Measurements from ENCODE around the gene ADPRS.

The ADPRS gene

GRCh38 chr1:36133484-36133883, 44.8 kb downstream of the ADPRS start:
- Histone ChIP-seq H3K79me2 (ENCODE audit: control insufficient read depth, insufficient read depth, low read length, unreplicated experiment) (no peaks in the 10 kb centered on the region), H3K27me3 (ENCODE audit: insufficient read depth, low read length) (no peaks in the 10 kb centered on the region), H3K4me3 (ENCODE audit: low read depth, low read length) (no peak overlapping the region), H2AFZ (ENCODE audit: low read length, unreplicated experiment) (no peak overlapping the region), H3K36me3 (ENCODE audit: insufficient read depth, low read length) (peaks cover 6% of the 10 kb centered on the region; the same call in 1 of the 2 replicates), H3K4me1 (ENCODE audit: control insufficient read depth, insufficient read depth, low read length, unreplicated experiment) (peaks cover 48% of the 10 kb centered on the region), H3K27ac (ENCODE audit: low read depth, low read length) (peak overlapping the region; percentile 83)

DNA sequence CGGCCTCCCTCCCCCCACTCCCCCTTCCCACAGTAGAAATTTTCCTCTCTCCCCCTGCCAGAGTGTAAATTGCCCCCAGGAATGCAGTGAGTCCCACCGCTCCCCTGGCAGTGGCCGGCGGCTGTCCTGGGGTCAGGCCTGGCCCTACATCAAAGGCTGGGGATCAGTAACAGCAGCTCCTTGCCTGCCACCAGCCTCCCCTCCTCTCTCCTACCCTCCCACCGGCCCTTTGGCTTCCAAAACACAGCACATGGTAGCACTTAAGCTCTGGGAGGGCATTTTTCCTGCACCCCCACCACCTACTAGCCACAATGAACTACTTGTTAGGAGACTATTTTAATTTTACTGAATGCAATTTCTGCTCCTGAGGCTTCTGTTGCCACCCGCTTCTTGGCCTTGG, 45.3 kb downstream of the ADPRS start:
- Histone ChIP-seq H3K4me3 (ENCODE audit: low read depth, low read length) (no peak overlapping the region), H3K4me1 (ENCODE audit: control insufficient read depth, insufficient read depth, low read length, unreplicated experiment) (peaks cover 48% of the 10 kb centered on the region), H2AFZ (ENCODE audit: low read length, unreplicated experiment) (no peak overlapping the region), H3K79me2 (ENCODE audit: control insufficient read depth, insufficient read depth, low read length, unreplicated experiment) (no peaks in the 10 kb centered on the region), H3K27me3 (ENCODE audit: insufficient read depth, low read length) (no peaks in the 10 kb centered on the region), H3K36me3 (ENCODE audit: insufficient read depth, low read length) (peaks cover 6% of the 10 kb centered on the region; the same call in 1 of the 2 replicates), H3K27ac (ENCODE audit: low read depth, low read length) (peak overlapping the region; percentile 83)

GRCh38 chr1:36134505-36135329, 46.0 kb downstream of the ADPRS start:
- Histone ChIP-seq H2AFZ (ENCODE audit: low read length, unreplicated experiment) (no peak overlapping the region), H3K36me3 (ENCODE audit: insufficient read depth, low read length) (peaks cover 6% of the 10 kb centered on the region; the same call in 1 of the 2 replicates), H3K27me3 (ENCODE audit: insufficient read depth, low read length) (no peaks in the 10 kb centered on the region), H3K4me3 (ENCODE audit: low read depth, low read length) (no peak overlapping the region), H3K27ac (ENCODE audit: low read depth, low read length) (peak overlapping the region; percentile 83), H3K79me2 (ENCODE audit: control insufficient read depth, insufficient read depth, low read length, unreplicated experiment) (peaks cover 6% of the 10 kb centered on the region), H3K4me1 (ENCODE audit: control insufficient read depth, insufficient read depth, low read length, unreplicated experiment) (peaks cover 48% of the 10 kb centered on the region)

DNA sequence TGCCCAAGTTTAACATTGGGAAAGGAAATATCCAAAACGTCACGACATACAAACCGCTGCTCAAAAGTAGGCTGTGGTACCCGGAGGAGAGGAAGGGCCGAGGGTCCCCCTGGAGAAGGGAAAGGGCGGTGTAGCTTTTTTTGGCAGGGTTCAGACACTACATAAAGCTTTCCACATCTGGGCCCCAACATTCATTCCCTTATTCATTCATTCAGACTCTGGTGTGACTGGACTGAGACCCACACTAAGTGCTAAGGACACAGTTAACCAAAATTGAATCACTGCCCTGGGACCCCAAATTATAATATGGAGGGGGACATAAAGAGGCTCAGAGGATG, 46.6 kb downstream of the ADPRS start:
- Histone ChIP-seq H3K36me3 (ENCODE audit: insufficient read depth, low read length) (peaks cover 6% of the 10 kb centered on the region; the same call in 1 of the 2 replicates), H3K4me1 (ENCODE audit: control insufficient read depth, insufficient read depth, low read length, unreplicated experiment) (peaks cover 53% of the 10 kb centered on the region), H2AFZ (ENCODE audit: low read length, unreplicated experiment) (no peak overlapping the region), H3K27me3 (ENCODE audit: insufficient read depth, low read length) (no peaks in the 10 kb centered on the region), H3K79me2 (ENCODE audit: control insufficient read depth, insufficient read depth, low read length, unreplicated experiment) (peaks cover 12% of the 10 kb centered on the region), H3K4me3 (ENCODE audit: low read depth, low read length) (no peak overlapping the region), H3K27ac (ENCODE audit: low read depth, low read length) (peak overlapping the region; percentile 83)

DNA sequence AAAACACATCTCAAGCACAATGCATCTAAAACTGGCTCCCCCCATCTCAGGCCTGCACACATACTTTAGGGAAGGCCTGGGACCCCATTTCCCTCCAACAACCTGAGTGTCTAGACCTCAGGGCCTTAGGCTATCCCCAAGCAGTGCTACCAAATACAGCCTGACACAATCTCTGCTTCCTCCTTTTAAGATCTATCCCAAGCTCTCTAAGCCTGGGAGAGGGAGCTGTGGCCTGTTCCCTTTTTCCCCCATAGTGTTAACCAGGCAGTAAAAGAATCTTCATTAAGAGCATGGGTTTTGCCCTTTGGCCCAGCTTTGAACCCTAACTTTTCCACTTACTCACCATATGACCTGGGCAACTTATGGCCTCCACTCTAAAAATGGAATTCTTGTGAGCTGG, 47.1 kb downstream of the ADPRS start:
- Histone ChIP-seq H3K27ac (ENCODE audit: low read depth, low read length) (peak overlapping the region; percentile 83), H3K36me3 (ENCODE audit: insufficient read depth, low read length) (peaks cover 6% of the 10 kb centered on the region; the same call in 1 of the 2 replicates), H3K4me1 (ENCODE audit: control insufficient read depth, insufficient read depth, low read length, unreplicated experiment) (peaks cover 58% of the 10 kb centered on the region)

DNA sequence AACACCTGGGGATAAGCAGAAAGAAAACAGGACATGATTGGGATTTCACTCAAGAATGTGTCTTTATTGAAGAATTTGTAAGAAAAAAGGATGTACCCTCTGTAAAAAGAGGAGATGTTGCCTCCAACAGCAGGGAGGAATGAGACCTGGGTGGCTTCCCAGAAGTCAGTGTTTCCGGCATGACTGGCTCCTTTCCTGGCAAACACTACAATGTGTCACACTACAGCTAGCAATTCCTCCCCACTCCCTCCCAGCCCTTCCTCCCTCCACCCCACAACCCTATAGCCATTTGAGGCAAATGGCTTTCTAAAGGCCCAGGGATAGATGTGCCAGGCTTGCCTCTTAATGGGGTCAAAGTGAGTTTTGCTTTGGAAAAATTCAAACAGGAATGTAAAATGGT, 47.8 kb downstream of the ADPRS start:
- H3K4me1 ChIP-seq (ENCODE audit: control insufficient read depth, insufficient read depth, low read length, unreplicated experiment), result peaks cover 58% of the 10 kb centered on the region
- peak overlapping the region; percentile 83 for H3K27ac ChIP-seq (ENCODE audit: low read depth, low read length)

More for the DNA sequence above, 47.1 kb downstream of the ADPRS start:
- Histone ChIP-seq H2AFZ (ENCODE audit: low read length, unreplicated experiment) (no peak overlapping the region), H3K27me3 (ENCODE audit: insufficient read depth, low read length) (no peaks in the 10 kb centered on the region), H3K79me2 (ENCODE audit: control insufficient read depth, insufficient read depth, low read length, unreplicated experiment) (peaks cover 15% of the 10 kb centered on the region), H3K4me3 (ENCODE audit: low read depth, low read length) (no peak overlapping the region)

GRCh38 chr1:36137226-36137625, 48.5 kb downstream of the ADPRS start:
- Histone ChIP-seq H3K27me3 (ENCODE audit: insufficient read depth, low read length) (no peaks in the 10 kb centered on the region), H3K27ac (ENCODE audit: low read depth, low read length) (peak overlapping the region; percentile 83), H3K79me2 (ENCODE audit: control insufficient read depth, insufficient read depth, low read length, unreplicated experiment) (peaks cover 25% of the 10 kb centered on the region), H2AFZ (ENCODE audit: low read length, unreplicated experiment) (no peak overlapping the region), H3K4me1 (ENCODE audit: control insufficient read depth, insufficient read depth, low read length, unreplicated experiment) (peaks cover 58% of the 10 kb centered on the region), H3K4me3 (ENCODE audit: low read depth, low read length) (no peak overlapping the region), H3K36me3 (ENCODE audit: insufficient read depth, low read length) (peaks cover 6% of the 10 kb centered on the region; the same call in 1 of the 2 replicates)

More for the DNA sequence above, 47.8 kb downstream of the ADPRS start:
- peaks cover 21% of the 10 kb centered on the region for H3K79me2 ChIP-seq (ENCODE audit: control insufficient read depth, insufficient read depth, low read length, unreplicated experiment)
- no peak overlapping the region for H2AFZ ChIP-seq (ENCODE audit: low read length, unreplicated experiment)
- H3K4me3 ChIP-seq (ENCODE audit: low read depth, low read length), result no peak overlapping the region
- peaks cover 6% of the 10 kb centered on the region; the same call in 1 of the 2 replicates for H3K36me3 ChIP-seq (ENCODE audit: insufficient read depth, low read length)
- no peaks in the 10 kb centered on the region for H3K27me3 ChIP-seq (ENCODE audit: insufficient read depth, low read length)

- Histone ChIP-seq H3K36me3 (ENCODE audit: insufficient read depth, low read length) (peaks cover 6% of the 10 kb centered on the region; the same call in 1 of the 2 replicates), H2AFZ (ENCODE audit: low read length, unreplicated experiment) (no peak overlapping the region), H3K27me3 (ENCODE audit: insufficient read depth, low read length) (no peaks in the 10 kb centered on the region), H3K79me2 (ENCODE audit: control insufficient read depth, insufficient read depth, low read length, unreplicated experiment) (peaks cover 30% of the 10 kb centered on the region), H3K4me3 (ENCODE audit: low read depth, low read length) (no peak overlapping the region), H3K4me1 (ENCODE audit: control insufficient read depth, insufficient read depth, low read length, unreplicated experiment) (peaks cover 58% of the 10 kb centered on the region), H3K27ac (ENCODE audit: low read depth, low read length) (peak overlapping the region; percentile 83)
These were observed 49.1 kb downstream of the ADPRS start for GRCh38 chr1:36137776-36138175.

GRCh38 chr1:36139521-36139920, 50.8 kb downstream of the ADPRS start:
- Histone ChIP-seq H3K27me3 (ENCODE audit: insufficient read depth, low read length) (no peaks in the 10 kb centered on the region), H3K79me2 (ENCODE audit: control insufficient read depth, insufficient read depth, low read length, unreplicated experiment) (peaks cover 46% of the 10 kb centered on the region), H2AFZ (ENCODE audit: low read length, unreplicated experiment) (no peak overlapping the region), H3K27ac (ENCODE audit: low read depth, low read length) (no peak overlapping the region), H3K4me1 (ENCODE audit: control insufficient read depth, insufficient read depth, low read length, unreplicated experiment) (peaks cover 42% of the 10 kb centered on the region), H3K4me3 (ENCODE audit: low read depth, low read length) (no peak overlapping the region), H3K36me3 (ENCODE audit: insufficient read depth, low read length) (peaks cover 6% of the 10 kb centered on the region; the same call in 1 of the 2 replicates)

DNA sequence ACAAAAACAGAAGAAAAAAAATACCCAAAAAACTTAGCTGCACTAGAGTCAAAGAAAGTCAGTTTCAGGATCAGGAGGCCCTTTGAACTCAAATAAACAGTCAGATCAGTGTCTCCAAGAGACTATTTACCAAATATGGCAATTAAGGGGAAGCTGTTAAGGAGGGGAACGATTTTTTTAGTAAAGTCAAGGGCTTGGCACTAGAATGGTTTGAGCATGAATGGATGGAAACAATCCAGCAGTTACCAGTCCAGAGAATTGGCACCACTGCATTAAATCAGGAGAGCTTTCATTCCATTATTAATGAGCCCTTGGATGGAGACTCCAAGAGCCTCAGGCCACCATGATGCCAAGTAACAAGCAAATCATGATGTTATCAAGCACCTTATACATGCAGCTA, 53.4 kb downstream of the ADPRS start:
- no peak overlapping the region for H3K27ac ChIP-seq (ENCODE audit: low read depth, low read length)
- H3K27me3 ChIP-seq (ENCODE audit: insufficient read depth, low read length), result no peaks in the 10 kb centered on the region
- H3K36me3 ChIP-seq (ENCODE audit: insufficient read depth, low read length), result peaks cover 6% of the 10 kb centered on the region; the same call in 1 of the 2 replicates
- H2AFZ ChIP-seq (ENCODE audit: low read length, unreplicated experiment), result no peak overlapping the region
- H3K4me3 ChIP-seq (ENCODE audit: low read depth, low read length), result no peak overlapping the region
- H3K79me2 ChIP-seq (ENCODE audit: control insufficient read depth, insufficient read depth, low read length, unreplicated experiment), result peaks cover 62% of the 10 kb centered on the region
- H3K4me1 ChIP-seq (ENCODE audit: control insufficient read depth, insufficient read depth, low read length, unreplicated experiment), result peaks cover 16% of the 10 kb centered on the region

DNA sequence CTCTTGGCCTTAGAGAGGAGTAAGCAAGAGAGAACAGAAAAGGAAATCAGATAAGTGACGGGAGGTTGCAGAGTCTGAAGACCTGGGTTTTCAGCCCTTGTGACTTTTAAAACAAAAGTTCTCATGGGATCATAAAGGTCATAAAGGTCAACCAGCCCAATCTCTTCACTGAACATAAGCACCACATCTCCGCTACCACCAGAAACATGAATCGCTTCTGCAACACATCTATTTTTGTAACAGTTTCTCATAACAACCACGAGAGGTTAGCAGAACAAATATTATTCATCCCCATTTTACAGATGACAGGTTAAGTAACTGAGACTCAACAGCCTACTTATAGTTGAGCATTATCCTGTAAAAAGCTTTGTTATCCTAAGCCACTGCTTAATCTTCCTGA, 54.7 kb downstream of the ADPRS start:
- no peaks in the 10 kb centered on the region for H3K27me3 ChIP-seq (ENCODE audit: insufficient read depth, low read length)
- no peak overlapping the region for H3K27ac ChIP-seq (ENCODE audit: low read depth, low read length)
- H3K4me1 ChIP-seq (ENCODE audit: control insufficient read depth, insufficient read depth, low read length, unreplicated experiment), result peaks cover 16% of the 10 kb centered on the region
- peaks cover 75% of the 10 kb centered on the region for H3K79me2 ChIP-seq (ENCODE audit: control insufficient read depth, insufficient read depth, low read length, unreplicated experiment)
- no peak overlapping the region for H2AFZ ChIP-seq (ENCODE audit: low read length, unreplicated experiment)
- H3K36me3 ChIP-seq (ENCODE audit: insufficient read depth, low read length), result 0 out of 2 replicates have a peak, but pooled peaks cover under 1% of the 10 kb centered on the region
- no peak overlapping the region for H3K4me3 ChIP-seq (ENCODE audit: low read depth, low read length)
